Stimulated activated memory B cell treated with anti-CD40 and anti-IgM and Interleukin-4, amounts not matched to agents 10 μg/mL and 1 μg/mL and 100 μg/mL, for 72 hours (primary cell): ENCODE data around the gene KLHL25.

ENCODE experiments used
- ATAC-seq: fragments of 150-1000 bp; cut with Tn5 transposase; 2 replicates; pipeline ENCODE4 v1.10.0; 2021
- H3K27ac Mint-ChIP-seq: one replicate; pipeline ENCODE4 v1.8.0; 2022; ENCODE audit warnings: mild to moderate bottlenecking, mixed read lengths
- H3K27me3 Mint-ChIP-seq: one replicate; pipeline ENCODE4 v1.8.0; 2022; ENCODE audit warnings: mixed read lengths
- H3K36me3 Mint-ChIP-seq: one replicate; pipeline ENCODE4 v1.8.0; 2022; ENCODE audit warnings: mixed read lengths
- H3K4me1 Mint-ChIP-seq: one replicate; pipeline ENCODE4 v1.8.0; 2022; ENCODE audit warnings: mixed read lengths
- H3K4me3 Mint-ChIP-seq: one replicate; pipeline ENCODE4 v1.8.0; 2022; ENCODE audit warnings: mild to moderate bottlenecking, moderate library complexity, mixed read lengths
- H3K9me3 Mint-ChIP-seq: one replicate; pipeline ENCODE4 v1.8.0; 2022; ENCODE audit warnings: mixed read lengths

The KLHL25 gene

DNA sequence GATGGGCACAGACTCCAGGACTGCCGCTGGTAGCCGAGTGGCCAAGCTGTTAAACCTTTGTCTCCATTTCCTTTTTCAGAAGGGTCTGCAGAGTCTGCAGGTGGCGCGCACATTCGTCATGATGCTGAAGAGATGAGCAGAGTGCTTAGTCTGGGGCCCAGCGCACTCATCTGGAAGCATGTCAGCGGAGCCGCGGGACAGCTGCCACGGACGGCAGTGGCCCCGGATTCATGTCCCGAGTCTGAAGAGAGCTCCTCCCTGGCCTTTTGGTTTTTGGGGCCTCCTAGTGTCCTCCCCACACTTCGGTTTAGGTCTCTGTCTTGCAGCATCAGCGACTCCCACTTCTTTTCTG, 42.6 kb downstream of the KLHL25 start:
- no peak for ATAC-seq
- peaks cover 7% of the 10 kb centered on the region for H3K4me1 Mint-ChIP-seq
- H3K36me3 Mint-ChIP-seq: peaks cover 2% of the 10 kb centered on the region
- H3K27ac Mint-ChIP-seq: no peak overlapping the region
- H3K27me3 Mint-ChIP-seq: no peaks in the 10 kb centered on the region
- H3K4me3 Mint-ChIP-seq: no peak overlapping the region
- H3K9me3 Mint-ChIP-seq: no peaks in the 10 kb centered on the region

DNA sequence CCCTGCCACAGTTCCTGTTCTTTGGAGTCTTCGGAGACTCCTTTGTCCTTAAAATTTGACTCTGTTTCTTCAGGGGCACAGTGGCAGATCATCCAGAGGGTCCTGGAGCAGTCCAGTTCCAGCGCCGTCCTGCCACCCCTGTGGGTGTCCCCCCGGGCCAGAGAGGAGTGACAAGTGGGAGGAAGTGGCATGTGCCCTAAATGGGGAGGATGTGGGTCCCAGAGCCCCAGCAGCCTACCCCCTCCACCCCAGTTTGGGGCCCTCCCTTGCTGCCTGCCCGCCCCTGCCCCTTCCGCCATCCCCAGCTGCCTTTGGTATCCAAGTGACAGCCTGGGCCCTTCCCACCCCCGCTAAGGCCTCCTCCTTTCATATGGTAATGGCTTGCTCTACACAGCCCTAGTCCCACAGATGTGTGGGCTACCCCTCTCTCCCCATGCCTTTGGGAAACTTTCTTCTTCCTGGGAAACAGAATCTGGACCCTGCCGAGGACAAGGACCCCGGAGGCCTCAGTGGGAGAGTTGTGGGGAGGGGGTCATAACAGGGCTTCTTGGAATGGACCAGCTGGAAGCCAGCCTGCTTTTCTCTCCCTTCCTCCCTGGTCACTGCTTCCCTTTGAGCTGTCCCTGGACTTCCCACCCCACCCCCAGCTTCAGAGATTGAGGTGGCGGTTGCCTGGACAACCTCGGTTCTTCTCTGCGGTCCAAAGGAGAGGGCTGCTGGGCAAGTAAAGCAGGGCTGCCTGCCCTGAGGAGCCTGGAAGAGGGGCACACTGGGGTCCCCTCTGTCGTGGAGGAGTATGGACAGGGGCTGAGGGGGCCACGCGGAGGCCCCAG, 43.2 kb downstream of the KLHL25 start:
- peak; percentile 44 for ATAC-seq
- Mint-ChIP-seq H3K27me3 (no peaks in the 10 kb centered on the region), H3K4me3 (no peak overlapping the region), H3K27ac (no peak overlapping the region), H3K36me3 (peaks cover 8% of the 10 kb centered on the region), H3K4me1 (peaks cover 7% of the 10 kb centered on the region), H3K9me3 (no peaks in the 10 kb centered on the region)

DNA sequence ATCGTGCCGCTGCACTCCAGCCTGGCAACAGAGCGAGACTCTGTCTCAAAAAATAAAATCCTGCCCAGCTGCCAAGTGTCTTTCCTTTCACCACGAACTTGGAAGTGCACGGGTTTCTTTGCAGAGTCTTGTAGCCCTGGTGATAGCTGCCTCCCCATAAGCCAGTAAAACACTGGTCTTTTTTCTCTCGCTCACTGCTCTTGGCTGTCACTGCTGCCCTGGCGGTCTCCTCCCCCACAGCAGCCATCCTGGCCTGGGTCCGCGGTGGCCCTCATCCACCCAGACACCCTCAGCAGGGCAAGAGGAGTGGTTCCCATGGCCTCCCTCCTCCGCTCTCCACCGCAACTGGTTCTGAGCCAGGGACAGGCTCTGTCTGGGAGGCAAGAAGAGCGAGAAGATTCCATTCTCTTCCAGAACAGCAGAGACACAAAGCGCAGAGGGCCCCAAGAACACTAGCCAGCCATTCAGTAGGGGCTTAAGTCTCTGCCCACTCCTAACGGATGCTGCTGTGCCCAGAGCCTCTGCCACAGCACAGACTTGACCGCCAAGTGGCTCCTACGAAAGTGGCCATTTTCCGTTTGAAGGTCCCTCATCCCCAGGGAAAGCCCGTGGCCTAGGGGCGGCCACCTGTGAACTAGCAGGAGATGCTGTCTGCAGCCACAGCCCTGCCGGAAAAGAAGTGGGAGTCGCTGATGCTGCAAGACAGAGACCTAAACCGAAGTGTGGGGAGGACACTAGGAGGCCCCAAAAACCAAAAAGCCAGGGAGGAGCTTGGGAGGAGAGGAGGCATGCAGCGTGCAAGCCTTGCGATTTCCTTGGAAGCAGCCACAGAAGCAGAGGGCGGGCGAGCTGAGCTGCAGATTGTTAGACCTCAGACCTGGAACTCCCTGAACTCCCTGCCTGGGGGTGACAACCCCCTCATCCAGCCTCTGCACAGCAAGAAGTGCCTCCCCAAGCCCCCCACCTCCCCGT, 44.1 kb downstream of the KLHL25 start:
- Mint-ChIP-seq H3K27ac (no peak overlapping the region), H3K4me1 (peaks cover 7% of the 10 kb centered on the region), H3K27me3 (no peaks in the 10 kb centered on the region), H3K4me3 (no peak overlapping the region), H3K36me3 (peaks cover 17% of the 10 kb centered on the region), H3K9me3 (no peaks in the 10 kb centered on the region)
- ATAC-seq: no peak

DNA sequence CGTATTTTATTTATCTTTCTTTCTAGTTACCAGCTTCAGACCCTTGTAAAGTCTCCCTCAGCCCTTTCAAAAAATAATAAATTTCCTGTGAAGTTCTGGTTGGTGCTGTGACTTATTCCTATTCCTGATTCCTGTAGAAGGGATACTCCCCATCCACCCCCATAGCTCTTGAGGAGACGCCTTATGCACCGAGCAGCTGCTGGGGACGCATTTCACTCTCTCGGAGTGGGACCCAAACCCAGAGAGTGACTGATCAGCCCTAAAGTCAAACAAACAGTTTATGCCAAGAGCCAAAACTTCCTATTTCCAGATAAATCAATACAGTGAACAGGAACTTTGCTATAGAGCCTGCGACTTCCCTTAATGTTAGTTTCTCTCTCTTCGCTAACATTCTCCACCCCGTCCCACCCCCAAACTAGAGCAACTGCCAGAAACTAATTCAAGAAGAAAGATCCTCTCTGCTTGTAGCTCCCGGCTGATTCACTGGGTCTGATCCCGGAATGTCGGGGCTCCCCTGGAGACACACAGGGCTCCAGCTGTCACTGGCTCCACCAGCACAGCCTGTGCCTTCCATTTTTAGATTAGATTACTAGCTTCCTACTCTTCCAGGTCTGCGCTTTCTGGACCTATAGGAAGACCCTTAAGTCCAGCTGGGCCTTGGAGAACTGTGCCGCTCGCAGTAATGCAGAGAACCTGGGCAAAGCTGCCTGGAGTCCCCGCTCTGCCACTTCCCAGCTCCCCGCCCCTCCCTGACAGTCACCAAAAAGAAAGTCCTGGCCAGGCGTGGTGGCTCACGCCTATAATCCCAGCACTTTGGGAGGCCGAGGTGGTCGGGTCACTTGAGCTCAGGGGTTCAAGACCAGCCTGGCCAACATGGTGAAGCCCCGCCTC, 45.2 kb downstream of the KLHL25 start:
- no peak for ATAC-seq
- Mint-ChIP-seq H3K9me3 (no peaks in the 10 kb centered on the region), H3K27me3 (no peaks in the 10 kb centered on the region), H3K36me3 (peaks cover 25% of the 10 kb centered on the region), H3K4me1 (peaks cover 7% of the 10 kb centered on the region), H3K4me3 (no peak overlapping the region), H3K27ac (no peak overlapping the region)

DNA sequence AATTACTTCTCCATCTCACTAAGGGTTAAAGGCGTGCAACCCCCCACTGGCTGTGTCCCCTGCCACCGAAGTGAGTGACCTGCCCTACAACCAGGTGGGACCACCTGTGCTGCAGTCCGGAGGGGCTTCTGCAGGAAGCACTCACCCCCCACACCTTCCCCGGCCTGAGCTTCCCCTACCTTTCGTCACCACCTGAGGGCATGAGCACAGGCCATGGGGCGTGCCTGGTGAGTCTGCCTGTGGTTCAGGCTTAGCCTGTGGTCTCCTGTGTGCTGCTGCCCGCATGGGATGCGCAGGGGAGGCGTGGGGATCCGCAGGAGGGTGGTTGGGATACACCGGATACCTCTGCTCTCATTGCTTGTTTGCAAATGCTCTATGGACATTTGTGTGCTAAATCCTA, 46.0 kb downstream of the KLHL25 start:
- H3K4me1 Mint-ChIP-seq: peaks cover 7% of the 10 kb centered on the region
- no peak overlapping the region for H3K27ac Mint-ChIP-seq
- peaks cover 30% of the 10 kb centered on the region for H3K36me3 Mint-ChIP-seq
- H3K4me3 Mint-ChIP-seq: no peak overlapping the region
- H3K9me3 Mint-ChIP-seq: no peaks in the 10 kb centered on the region
- no peak for ATAC-seq
- no peaks in the 10 kb centered on the region for H3K27me3 Mint-ChIP-seq

DNA sequence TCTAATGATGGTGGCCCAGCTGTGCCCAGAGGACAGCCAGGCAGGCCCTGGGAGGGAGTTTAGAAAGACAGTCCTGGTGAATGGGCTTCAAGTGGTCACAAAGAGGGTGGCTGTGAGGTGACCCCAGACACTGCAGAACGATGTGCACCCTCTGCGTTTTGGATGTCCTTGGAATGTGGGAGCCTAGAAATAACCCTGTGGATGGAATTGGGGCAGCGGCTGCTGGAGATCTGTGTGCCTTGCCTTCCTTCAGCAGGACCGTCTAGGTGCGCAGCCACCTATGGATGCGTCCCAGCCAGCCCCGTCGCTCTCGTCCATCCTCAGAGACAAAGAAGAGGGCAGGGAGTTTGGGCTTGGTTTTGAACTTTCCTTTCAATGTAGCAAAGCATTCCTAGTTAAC, 46.5 kb downstream of the KLHL25 start:
- Mint-ChIP-seq H3K4me3 (no peak overlapping the region), H3K36me3 (peaks cover 36% of the 10 kb centered on the region), H3K9me3 (no peaks in the 10 kb centered on the region), H3K27me3 (no peaks in the 10 kb centered on the region), H3K27ac (no peak overlapping the region), H3K4me1 (peaks cover 7% of the 10 kb centered on the region)
- ATAC-seq: no peak

DNA sequence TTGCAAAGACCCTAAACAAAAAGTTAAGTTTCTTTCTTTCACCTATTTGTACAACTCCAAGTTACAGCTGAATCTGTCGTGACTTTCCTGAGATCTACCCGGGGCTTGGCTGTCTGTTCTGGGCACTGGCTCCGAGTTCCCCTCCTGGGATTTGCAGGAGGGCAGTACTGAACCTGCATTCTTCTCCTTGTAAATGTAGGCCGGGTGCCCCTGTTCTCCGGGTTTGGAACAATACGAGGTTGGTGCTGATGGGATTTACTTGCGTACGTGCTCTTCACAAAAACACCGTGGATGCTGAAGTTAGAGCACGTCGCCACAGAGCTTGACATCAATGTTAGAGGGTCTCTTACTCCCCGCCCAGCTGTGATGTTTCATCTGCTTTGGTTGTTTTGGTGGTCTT, 48.1 kb downstream of the KLHL25 start:
- H3K27ac Mint-ChIP-seq: no peak overlapping the region
- H3K9me3 Mint-ChIP-seq: no peaks in the 10 kb centered on the region
- H3K27me3 Mint-ChIP-seq: no peaks in the 10 kb centered on the region
- H3K36me3 Mint-ChIP-seq: peaks cover 48% of the 10 kb centered on the region
- H3K4me3 Mint-ChIP-seq: no peak overlapping the region
- ATAC-seq: no peak
- H3K4me1 Mint-ChIP-seq: peaks cover 7% of the 10 kb centered on the region

DNA sequence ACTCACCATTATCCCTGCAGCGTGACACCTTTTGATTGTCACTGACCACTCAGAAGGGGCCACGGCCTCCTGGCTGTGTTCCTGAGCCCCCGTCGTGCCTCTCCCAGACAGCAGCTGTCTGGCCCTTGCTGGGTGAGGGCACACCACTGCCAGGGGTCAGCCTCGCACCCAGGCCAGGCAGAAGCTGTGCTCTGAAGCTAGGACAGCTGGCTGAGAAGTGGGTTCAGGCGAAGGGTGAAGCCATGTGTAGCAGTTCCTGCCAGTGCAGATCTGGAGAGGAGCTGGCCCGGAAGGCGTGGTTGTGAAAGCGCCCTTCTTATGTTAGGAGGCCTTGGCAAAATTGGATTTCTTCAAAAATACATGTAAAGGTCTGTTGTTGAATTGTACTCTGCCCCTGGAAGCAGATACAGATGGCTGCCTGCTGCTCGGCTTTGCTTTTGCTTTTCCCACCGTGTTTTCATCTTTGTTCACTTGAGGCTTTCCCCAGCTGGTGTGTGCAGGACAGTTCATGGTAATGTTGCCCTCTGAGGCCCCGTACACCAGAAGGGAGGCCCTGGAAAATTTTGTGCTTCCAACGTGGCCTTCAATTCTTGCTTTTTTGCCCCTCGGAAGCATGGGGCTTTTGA, 49.1 kb downstream of the KLHL25 start:
- ATAC-seq: no peak
- H3K27me3 Mint-ChIP-seq: no peaks in the 10 kb centered on the region

DNA sequence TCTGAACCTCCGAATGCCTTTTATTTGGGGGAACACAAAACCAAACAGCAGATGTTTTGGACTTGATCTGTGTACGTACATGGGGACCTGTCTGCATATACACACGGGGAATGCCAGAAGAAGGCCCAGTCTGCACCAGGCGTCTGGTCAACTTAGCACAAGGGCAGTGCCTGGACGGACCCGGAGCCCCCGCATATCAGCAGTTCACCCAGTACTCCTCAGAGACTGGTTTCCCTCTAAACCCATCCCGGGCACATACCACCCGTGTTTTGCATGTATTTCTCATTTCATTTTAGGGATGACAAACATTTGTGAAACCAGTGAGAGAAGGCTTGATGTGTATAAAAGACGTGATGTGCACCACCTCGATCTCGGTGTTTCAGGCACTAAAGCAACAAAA, 49.7 kb downstream of the KLHL25 start:
- Mint-ChIP-seq H3K27ac (no peak overlapping the region), H3K4me1 (no peaks in the 10 kb centered on the region), H3K27me3 (no peaks in the 10 kb centered on the region), H3K36me3 (peaks cover 65% of the 10 kb centered on the region), H3K9me3 (no peaks in the 10 kb centered on the region), H3K4me3 (no peak overlapping the region)
- ATAC-seq: no peak

More for the DNA sequence above, 49.1 kb downstream of the KLHL25 start:
- peaks cover 58% of the 10 kb centered on the region for H3K36me3 Mint-ChIP-seq
- H3K4me3 Mint-ChIP-seq: no peak overlapping the region
- H3K9me3 Mint-ChIP-seq: no peaks in the 10 kb centered on the region
- peaks cover 5% of the 10 kb centered on the region for H3K4me1 Mint-ChIP-seq
- no peak overlapping the region for H3K27ac Mint-ChIP-seq

DNA sequence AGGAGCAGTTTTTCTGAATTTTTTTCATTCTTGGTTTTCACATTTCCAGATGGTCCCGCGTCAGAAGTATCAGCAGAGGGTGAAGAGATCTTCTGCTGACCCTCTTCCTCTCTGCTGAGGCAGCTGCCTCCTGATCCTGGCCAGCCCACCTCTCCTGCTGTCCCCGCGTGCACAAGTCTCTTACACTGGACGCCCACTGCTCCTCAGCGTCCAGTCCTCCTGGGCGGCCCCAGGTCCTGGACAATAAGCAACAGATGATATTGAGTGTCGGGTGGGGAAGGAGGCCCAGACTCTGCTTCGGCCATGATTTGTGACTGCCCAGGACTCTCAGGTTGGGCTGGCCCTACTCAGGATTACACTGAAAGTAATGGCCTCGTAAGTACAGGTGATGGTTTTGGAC, 50.1 kb downstream of the KLHL25 start:
- Mint-ChIP-seq H3K27me3 (no peaks in the 10 kb centered on the region), H3K4me1 (no peaks in the 10 kb centered on the region), H3K27ac (no peak overlapping the region), H3K4me3 (no peak overlapping the region), H3K9me3 (no peaks in the 10 kb centered on the region), H3K36me3 (peaks cover 69% of the 10 kb centered on the region)
- ATAC-seq: no peak

DNA sequence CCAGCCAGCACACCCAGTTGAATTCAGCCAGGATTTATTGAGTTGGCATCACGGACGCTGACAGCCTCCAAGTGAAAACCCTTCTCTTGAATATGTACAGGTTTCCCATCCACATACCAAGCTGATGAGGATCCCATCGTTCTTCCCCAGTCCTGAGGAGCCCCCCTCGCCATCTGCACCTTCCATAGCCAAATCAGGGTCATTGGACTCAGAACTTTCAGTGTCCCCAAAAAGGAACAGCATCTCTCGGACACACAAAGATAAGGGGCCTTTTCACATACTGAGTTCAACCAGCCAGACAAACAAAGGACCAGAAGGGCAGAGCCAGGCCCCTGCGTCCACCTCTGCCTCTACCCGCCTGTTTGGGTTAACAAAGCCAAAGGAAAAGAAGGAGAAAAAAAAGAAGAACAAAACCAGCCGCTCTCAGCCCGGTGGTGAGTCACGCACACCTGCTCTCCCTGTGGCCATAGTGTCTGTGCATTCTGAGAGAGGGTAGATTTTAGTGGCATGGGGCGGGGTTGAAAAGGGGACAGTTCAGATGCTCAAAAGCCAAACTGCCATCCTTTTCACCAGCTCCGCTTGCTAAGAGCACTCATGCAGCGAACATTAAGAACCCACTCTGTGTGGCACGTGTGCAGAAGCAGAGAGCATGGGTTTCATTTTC, 51.2 kb downstream of the KLHL25 start:
- Mint-ChIP-seq H3K36me3 (peaks cover 71% of the 10 kb centered on the region), H3K27ac (no peak overlapping the region), H3K9me3 (no peaks in the 10 kb centered on the region), H3K27me3 (no peaks in the 10 kb centered on the region), H3K4me1 (no peaks in the 10 kb centered on the region), H3K4me3 (no peak overlapping the region)
- no peak for ATAC-seq

DNA sequence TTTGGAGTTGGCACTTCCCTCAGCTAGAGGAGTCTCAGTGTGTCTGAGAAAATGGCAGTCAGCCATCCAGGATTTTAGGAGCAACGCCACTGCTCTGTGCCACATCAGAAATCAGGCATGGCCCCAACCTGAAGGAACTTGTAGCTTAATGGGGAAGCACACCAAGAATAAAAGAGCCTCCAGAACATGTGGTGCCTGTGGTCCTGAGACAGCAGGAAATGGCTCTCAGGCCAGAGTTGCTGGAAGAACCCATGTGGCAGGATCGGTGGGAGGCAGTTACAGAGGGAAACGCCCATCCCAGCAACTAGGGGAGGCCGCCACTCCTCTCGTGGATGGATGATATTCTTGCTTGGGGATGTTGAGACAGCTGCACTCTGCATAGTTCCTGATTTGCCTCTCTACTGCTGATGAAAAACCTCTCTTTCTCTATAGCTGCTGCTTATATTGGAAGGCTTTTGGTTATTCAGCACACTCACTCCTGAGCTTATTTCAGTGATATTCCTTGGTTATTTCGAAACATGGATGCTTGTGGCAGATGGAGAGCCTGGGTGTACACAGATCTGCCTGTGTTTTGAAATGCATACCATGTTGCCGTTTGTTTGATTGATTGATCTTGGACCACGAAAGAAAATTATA, 52.4 kb downstream of the KLHL25 start:
- Mint-ChIP-seq H3K36me3 (peaks cover 80% of the 10 kb centered on the region), H3K27me3 (no peaks in the 10 kb centered on the region), H3K4me1 (no peaks in the 10 kb centered on the region), H3K27ac (peak overlapping the region; percentile 49), H3K9me3 (no peaks in the 10 kb centered on the region), H3K4me3 (no peak overlapping the region)
- ATAC-seq: no peak

DNA sequence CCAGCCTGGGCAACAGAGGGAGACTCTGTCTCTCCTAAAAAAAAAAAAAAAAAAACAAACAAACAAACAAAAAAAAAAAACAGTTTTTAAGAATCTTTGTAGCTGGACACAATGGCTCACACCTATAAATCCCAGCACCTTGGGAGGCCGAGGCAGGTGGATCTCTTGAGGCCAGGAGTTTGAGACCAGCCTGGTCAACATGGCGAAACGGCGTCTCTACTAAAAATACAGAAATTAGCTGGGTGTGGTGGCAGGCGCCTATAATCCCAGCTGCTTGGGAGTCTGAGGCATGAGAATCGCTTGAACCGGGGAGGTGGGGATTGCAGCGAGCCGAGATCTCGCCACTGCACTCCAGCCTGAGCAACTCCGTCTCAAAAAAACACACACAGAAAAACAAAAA, 53.1 kb downstream of the KLHL25 start:
- peaks cover 74% of the 10 kb centered on the region for H3K36me3 Mint-ChIP-seq
- H3K4me3 Mint-ChIP-seq: no peak overlapping the region
- no peak for ATAC-seq
- no peak overlapping the region for H3K27ac Mint-ChIP-seq
- no peaks in the 10 kb centered on the region for H3K9me3 Mint-ChIP-seq
- H3K4me1 Mint-ChIP-seq: no peaks in the 10 kb centered on the region
- no peaks in the 10 kb centered on the region for H3K27me3 Mint-ChIP-seq

DNA sequence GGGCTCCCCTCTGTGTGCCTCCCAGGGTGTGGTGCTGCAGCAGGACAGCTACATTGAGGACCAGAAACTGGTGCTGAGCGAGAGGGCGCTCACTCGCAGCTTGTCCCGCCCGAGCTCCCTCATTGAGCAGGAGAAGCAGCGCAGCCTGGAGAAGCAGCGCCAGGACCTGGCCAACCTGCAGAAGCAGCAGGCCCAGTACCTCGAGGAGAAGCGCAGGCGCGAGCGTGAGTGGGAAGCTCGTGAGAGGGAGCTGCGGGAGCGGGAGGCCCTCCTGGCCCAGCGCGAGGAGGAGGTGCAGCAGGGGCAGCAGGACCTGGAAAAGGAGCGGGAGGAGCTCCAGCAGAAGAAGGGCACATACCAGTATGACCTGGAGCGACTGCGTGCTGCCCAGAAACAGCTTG, 53.7 kb downstream of the KLHL25 start:
- Mint-ChIP-seq H3K27me3 (no peaks in the 10 kb centered on the region), H3K27ac (peak overlapping the region; percentile 42), H3K4me3 (no peak overlapping the region), H3K4me1 (no peaks in the 10 kb centered on the region), H3K9me3 (no peaks in the 10 kb centered on the region), H3K36me3 (peaks cover 67% of the 10 kb centered on the region)
- ATAC-seq: no peak
